Panc1 (cell line): ENCODE results near the gene CD96. TPM values are rescaled to one million over a fixed set of nuclear protein-coding genes. Genes with fewer than 3 reads are reported as not detected.

Experiments
- ATAC-seq: fragments of 200-7000 bp; cut with Tn5 transposase; 2 replicates; pipeline ENCODE4 v1.9.1; 2020; ENCODE audit warnings: mild to moderate bottlenecking, moderate library complexity
- BruUV-seq: library from RNA; stranded (reverse); fragments of 400-500 nt; replicated peaks from 2 replicates; lab custom pipeline; 2021; lab: Mats Ljungman, UMichigan
- CTCF ChIA-PET: fragments of 300-600 bp; sonication (Branson Sonifier 250); formaldehyde crosslinking; loops from one replicate; lab custom pipeline; 2022; ENCODE audit warnings: antibody characterized with exemption; lab: Charles Lee
- POLR2A ChIA-PET: fragments of 300-600 bp; sonication (Branson Sonifier 250); formaldehyde crosslinking; loops from one replicate; lab custom pipeline; 2022; ENCODE audit warnings: antibody characterized with exemption; lab: Charles Lee
- DNase-seq: peaks from one replicate; pipeline ENCODE4 v3.0.0-alpha.2; 2010; ENCODE audit warnings: low read depth, low spot score
- H3K27ac ChIP-seq: 2 replicates; pipeline ENCODE4 v1.5.1; 2011; ENCODE audit warnings: mild to moderate bottlenecking, low read length, inconsistent platforms
- H3K27me3 ChIP-seq: fragments of 200-500 bp; sonication (Bioruptor generic); 2 replicates; pipeline ENCODE4 v1.6.0; 2014; ENCODE audit warnings: low read length, inconsistent platforms; ENCODE audit not compliant: control insufficient read depth, insufficient read depth
- H3K36me3 ChIP-seq: fragments of 200-500 bp; sonication (Bioruptor generic); 2 replicates; pipeline ENCODE4 v1.5.1; 2014; ENCODE audit warnings: inconsistent platforms, mild to moderate bottlenecking, low read length, moderate library complexity; ENCODE audit not compliant: control insufficient read depth, insufficient read depth
- H3K4me1 ChIP-seq: 2 replicates; pipeline ENCODE4 v1.5.1; 2011; ENCODE audit warnings: inconsistent platforms, mild to moderate bottlenecking, low read length, moderate library complexity; ENCODE audit not compliant: control insufficient read depth, insufficient read depth
- H3K4me3 ChIP-seq, 2 experiments: 2 replicates each; pipeline ENCODE4 v1.5.1; 2011 to 2012; ENCODE audit warnings: low read depth in 2 of 2, low read length in 2 of 2, mild to moderate bottlenecking in 2 of 2, inconsistent platforms in 1 of 2, moderate library complexity in 1 of 2
- H3K9me3 ChIP-seq: fragments of 200-500 bp; sonication (Bioruptor generic); 2 replicates; pipeline ENCODE4 v1.5.1; 2014; ENCODE audit warnings: low read depth, mild to moderate bottlenecking, inconsistent platforms, low read length, moderate library complexity; ENCODE audit not compliant: control insufficient read depth, insufficient read depth
- POLR2AphosphoS5 ChIP-seq: IDR thresholded peaks from 2 replicates; pipeline ENCODE4 v1.6.1; 2012; ENCODE audit warnings: mild to moderate bottlenecking, low read depth, low read length, moderate library complexity
- SIN3A ChIP-seq: IDR thresholded peaks from 2 replicates; pipeline ENCODE4 v1.6.1; 2012; ENCODE audit warnings: low read depth, mild to moderate bottlenecking, low read length, moderate library complexity, borderline replicate concordance; ENCODE audit not compliant: insufficient read depth
- TCF7L2 ChIP-seq: IDR thresholded peaks from 2 replicates; pipeline ENCODE4 v1.6.1; 2011; ENCODE audit warnings: mild to moderate bottlenecking, low read depth, low read length, inconsistent platforms
- in situ Hi-C: cut with HindIII; loops from 2 replicates; pipeline ENCODE4 v1.10.0; 2016; ENCODE audit warnings: low sequenced_read_pairs, low pct_unique_long_range_greater_than_20kb
- intact Hi-C: fragments of 100-400 bp; cut with micrococcal nuclease; formaldehyde crosslinking; loops from one replicate; pipeline ENCODE4 v1.10.0; 2022; ENCODE audit not compliant: unreplicated experiment
- total RNA-seq: library from RNA; stranded (reverse); gene quantifications from one replicate; pipeline ENCODE4 v1.2.1, GENCODE V29; 2021; ENCODE audit not compliant: unreplicated experiment
- TF ChIP-seq, protein P1 (sequence below), 2 experiments: IDR thresholded peaks; 2 replicates each; pipeline ENCODE4 v1.6.1; 2011 to 2012; ENCODE audit warnings: low read depth in 2 of 2, control low read depth in 1 of 2, low read length in 1 of 2, mild to moderate bottlenecking in 1 of 2, moderate library complexity in 1 of 2; ENCODE audit not compliant: insufficient read depth in 1 of 2
- TF ChIP-seq, protein P2 (sequence below): fragments of 450-650 bp; IDR thresholded peaks from 2 replicates; pipeline ENCODE4 v1.5.1; 2017; ENCODE audit warnings: mild to moderate bottlenecking

CD96 gene
- total RNA-seq, 1 experiment from 2014 or later: not detected

DNA sequence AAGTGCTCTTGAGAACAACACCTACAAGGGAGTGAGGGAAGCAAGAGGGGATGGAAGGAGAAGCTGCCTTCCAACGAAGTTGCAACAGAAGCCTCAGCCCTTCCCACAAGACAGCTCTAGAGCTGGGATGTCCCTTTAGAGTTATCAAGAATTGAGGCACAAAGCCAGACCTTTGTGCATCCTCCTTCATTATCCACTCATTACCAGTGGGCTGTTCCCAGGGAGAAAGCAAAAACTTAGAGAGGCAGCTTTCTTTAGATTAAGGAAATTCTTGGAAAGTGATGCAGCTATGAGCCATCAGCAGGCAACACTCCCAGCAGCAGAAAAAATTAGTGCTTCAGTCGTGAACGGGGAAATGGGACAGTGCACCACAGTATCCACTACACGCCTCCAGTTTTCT lies 10.6 kb upstream of the CD96 start:
- TF ChIP-seq TCF7L2 (no peak), SIN3A (no peak), POLR2AphosphoS5 (no peak)
- TF ChIP-seq, protein P1, sequence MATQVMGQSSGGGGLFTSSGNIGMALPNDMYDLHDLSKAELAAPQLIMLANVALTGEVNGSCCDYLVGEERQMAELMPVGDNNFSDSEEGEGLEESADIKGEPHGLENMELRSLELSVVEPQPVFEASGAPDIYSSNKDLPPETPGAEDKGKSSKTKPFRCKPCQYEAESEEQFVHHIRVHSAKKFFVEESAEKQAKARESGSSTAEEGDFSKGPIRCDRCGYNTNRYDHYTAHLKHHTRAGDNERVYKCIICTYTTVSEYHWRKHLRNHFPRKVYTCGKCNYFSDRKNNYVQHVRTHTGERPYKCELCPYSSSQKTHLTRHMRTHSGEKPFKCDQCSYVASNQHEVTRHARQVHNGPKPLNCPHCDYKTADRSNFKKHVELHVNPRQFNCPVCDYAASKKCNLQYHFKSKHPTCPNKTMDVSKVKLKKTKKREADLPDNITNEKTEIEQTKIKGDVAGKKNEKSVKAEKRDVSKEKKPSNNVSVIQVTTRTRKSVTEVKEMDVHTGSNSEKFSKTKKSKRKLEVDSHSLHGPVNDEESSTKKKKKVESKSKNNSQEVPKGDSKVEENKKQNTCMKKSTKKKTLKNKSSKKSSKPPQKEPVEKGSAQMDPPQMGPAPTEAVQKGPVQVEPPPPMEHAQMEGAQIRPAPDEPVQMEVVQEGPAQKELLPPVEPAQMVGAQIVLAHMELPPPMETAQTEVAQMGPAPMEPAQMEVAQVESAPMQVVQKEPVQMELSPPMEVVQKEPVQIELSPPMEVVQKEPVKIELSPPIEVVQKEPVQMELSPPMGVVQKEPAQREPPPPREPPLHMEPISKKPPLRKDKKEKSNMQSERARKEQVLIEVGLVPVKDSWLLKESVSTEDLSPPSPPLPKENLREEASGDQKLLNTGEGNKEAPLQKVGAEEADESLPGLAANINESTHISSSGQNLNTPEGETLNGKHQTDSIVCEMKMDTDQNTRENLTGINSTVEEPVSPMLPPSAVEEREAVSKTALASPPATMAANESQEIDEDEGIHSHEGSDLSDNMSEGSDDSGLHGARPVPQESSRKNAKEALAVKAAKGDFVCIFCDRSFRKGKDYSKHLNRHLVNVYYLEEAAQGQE (IDR thresholded peaks at IDR 0.05; ENCODE audit: insufficient read depth in 1 of 2, low read depth in 2 of 2, low read length in 1 of 2): no peak
- TF ChIP-seq, protein P2, sequence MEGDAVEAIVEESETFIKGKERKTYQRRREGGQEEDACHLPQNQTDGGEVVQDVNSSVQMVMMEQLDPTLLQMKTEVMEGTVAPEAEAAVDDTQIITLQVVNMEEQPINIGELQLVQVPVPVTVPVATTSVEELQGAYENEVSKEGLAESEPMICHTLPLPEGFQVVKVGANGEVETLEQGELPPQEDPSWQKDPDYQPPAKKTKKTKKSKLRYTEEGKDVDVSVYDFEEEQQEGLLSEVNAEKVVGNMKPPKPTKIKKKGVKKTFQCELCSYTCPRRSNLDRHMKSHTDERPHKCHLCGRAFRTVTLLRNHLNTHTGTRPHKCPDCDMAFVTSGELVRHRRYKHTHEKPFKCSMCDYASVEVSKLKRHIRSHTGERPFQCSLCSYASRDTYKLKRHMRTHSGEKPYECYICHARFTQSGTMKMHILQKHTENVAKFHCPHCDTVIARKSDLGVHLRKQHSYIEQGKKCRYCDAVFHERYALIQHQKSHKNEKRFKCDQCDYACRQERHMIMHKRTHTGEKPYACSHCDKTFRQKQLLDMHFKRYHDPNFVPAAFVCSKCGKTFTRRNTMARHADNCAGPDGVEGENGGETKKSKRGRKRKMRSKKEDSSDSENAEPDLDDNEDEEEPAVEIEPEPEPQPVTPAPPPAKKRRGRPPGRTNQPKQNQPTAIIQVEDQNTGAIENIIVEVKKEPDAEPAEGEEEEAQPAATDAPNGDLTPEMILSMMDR: no peak
- ATAC-seq (no peak), DNase-seq (no peak)
- no TSS peak for BruUV-seq
- Histone ChIP-seq H3K4me3 (no peak overlapping the region), H3K27ac (no peak overlapping the region), H3K36me3 (no peaks in the 10 kb centered on the region), H3K9me3 (no peaks in the 10 kb centered on the region), H3K4me1 (no peaks in the 10 kb centered on the region), H3K27me3 (no peaks in the 10 kb centered on the region)
- ChIA-PET POLR2A (no interaction called here), CTCF (no interaction called here)
- intact Hi-C loops: no loop called here
- in situ Hi-C loops: no loop called here

- H3K36me3 ChIP-seq: no peaks in the 10 kb centered on the region
- TF ChIP-seq SIN3A (no peak), POLR2AphosphoS5 (no peak), TCF7L2 (no peak)
- TF ChIP-seq, protein P2: no peak
- TF ChIP-seq, protein P1 (IDR thresholded peaks at IDR 0.05; ENCODE audit: insufficient read depth in 1 of 2, low read depth in 2 of 2, low read length in 1 of 2): no peak
- DNase-seq (no peak), ATAC-seq (no peak)
- ChIA-PET POLR2A (no interaction called here), CTCF (no interaction called here)
- no peaks in the 10 kb centered on the region for H3K27me3 ChIP-seq
- no peaks in the 10 kb centered on the region for H3K4me1 ChIP-seq
- no peak overlapping the region for H3K4me3 ChIP-seq
- no TSS peak for BruUV-seq
- no peak overlapping the region for H3K27ac ChIP-seq
- no peaks in the 10 kb centered on the region for H3K9me3 ChIP-seq
- intact Hi-C loops (no loop called here), in situ Hi-C loops (no loop called here)
Observed at GRCh38 chr3:111534701-111535100, 7.3 kb upstream of the CD96 start.
